GM13976 (cell line): ENCODE measurements around the gene GPATCH2.
"Not testable (repeated sequence)": the region's sequence is repeated elsewhere in the genome, so short reads cannot be mapped to it uniquely, and the experiment has no call there.

Experiments used
- DNase-seq: peaks from one replicate; pipeline ENCODE4 v3.0.0; 2012; ENCODE audit warnings: low spot score
- CTCF ChIP-seq: IDR thresholded peaks from 2 replicates; pipeline ENCODE4 v1.5.1; 2012; ENCODE audit warnings: borderline replicate concordance, mild to moderate bottlenecking; ENCODE audit not compliant: insufficient read depth; ENCODE audit errors: extremely low read depth, missing control alignments, control extremely low read depth
- in situ Hi-C: fragments of 300-500 bp; cut with MboI; formaldehyde crosslinking; loops from one replicate; pipeline ENCODE4 v1.12.0; 2022; ENCODE audit warnings: low sequenced_read_pairs, mixed read lengths, inconsistent platforms; ENCODE audit not compliant: unreplicated experiment

The GPATCH2 gene

GRCh38 chr1:217585577-217585976 is 45.3 kb downstream of the GPATCH2 start:
- no peak for TF ChIP-seq CTCF
- DNase-seq = no peak
- in situ Hi-C loops = no loop called here

GRCh38 chr1:217584286-217584811 is 46.5 kb downstream of the GPATCH2 start:
- in situ Hi-C loops = not testable (repeated sequence)

GRCh38 chr1:217577336-217577735 is 53.6 kb downstream of the GPATCH2 start:
- in situ Hi-C loops = no loop called here
- no peak for DNase-seq
- no peak for TF ChIP-seq CTCF

More at GRCh38 chr1:217584286-217584811, 46.5 kb downstream of the GPATCH2 start:
- DNase-seq = not testable (repeated sequence)

- no peak for DNase-seq
- in situ Hi-C loops = no loop called here
- no peak for TF ChIP-seq CTCF
Measured at GRCh38 chr1:217574265-217574949, 56.5 kb downstream of the GPATCH2 start.

GRCh38 chr1:217569021-217569420 is 61.9 kb downstream of the GPATCH2 start:
- no peak for DNase-seq
- in situ Hi-C loops = no loop called here
- no peak for TF ChIP-seq CTCF

GRCh38 chr1:217568200-217568599 is 62.7 kb downstream of the GPATCH2 start:
- TF ChIP-seq CTCF = no peak
- in situ Hi-C loops = no loop called here
- DNase-seq = no peak

- TF ChIP-seq CTCF = no peak
- in situ Hi-C loops = no loop called here
- no peak for DNase-seq
Measured at GRCh38 chr1:217564833-217565232, 66.1 kb downstream of the GPATCH2 start.
